Measurements from ENCODE around the gene KCNK16.

KCNK16 gene

GRCh38 chr6:39322306-39322850 is at the start of gene KCNK16:
TSS of gene KCNK16 (minus strand) at chr6:39322702. CDS start at chr6:39322540, 162 bp downstream.
- no peak for DNase-seq

DNA sequence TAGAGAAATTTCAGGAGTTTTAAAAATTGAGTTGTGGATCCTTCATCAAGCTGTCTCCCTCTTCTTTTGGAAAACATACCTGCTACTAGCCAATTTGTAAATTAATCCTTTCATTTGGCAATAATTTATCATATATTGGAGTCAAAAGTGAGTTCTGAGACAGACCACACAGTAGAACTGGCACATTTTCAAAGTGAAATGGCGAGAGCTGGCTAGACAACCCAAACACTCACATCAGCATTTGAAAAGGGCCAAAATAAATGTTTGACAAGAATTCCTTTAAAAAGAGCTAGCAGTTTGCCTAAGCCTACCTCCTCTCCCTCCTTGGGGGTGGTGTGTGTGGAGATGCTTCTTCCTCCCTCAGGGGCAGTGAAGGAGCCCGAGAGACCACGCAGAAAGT is 47.9 kb upstream of the KCNK16 start:
- no peak for DNase-seq

DNA sequence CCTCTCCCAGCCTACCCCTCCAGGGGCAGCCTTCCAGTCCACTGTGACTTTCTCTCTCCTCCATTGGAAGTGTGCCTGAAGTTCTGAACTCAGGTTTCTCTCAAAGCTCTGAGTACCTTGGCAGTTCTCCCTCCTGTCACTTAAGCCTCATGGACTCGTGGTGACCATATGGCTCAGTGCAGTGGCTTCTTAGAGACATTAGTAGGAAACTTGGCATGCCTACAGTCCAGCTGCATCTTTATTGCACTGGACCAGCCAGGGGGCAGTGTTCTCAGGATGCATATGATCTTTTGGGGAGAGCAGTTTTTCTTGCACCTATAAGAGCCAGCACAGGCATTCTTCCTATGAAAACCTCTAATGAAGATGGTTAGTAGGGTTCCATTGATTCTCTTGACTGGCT is 47.5 kb upstream of the KCNK16 start:
- DNase-seq = no peak

DNA sequence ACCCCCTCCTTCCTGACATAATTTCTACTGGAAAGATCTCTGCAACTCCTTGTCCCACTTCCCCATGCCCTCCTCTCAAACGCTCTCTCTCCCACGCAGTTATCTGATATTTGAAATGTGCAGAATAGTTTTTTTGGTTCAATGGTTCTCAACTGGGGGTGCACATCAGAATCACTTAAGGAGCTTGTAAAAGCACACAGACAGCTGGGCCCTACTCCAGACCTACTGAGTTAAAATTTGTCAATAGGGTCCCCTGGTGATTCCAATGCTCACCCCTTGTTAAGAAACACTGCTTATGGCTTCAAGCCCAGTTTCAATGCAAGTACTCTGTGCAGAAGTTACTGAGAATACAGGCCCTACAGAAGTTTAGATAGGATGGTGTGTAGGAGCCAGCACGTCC is 45.2 kb upstream of the KCNK16 start:
- no peak for DNase-seq

- DNase-seq = no peak
Measured at GRCh38 chr6:39366931-39367618, 44.6 kb upstream of the KCNK16 start.

DNA sequence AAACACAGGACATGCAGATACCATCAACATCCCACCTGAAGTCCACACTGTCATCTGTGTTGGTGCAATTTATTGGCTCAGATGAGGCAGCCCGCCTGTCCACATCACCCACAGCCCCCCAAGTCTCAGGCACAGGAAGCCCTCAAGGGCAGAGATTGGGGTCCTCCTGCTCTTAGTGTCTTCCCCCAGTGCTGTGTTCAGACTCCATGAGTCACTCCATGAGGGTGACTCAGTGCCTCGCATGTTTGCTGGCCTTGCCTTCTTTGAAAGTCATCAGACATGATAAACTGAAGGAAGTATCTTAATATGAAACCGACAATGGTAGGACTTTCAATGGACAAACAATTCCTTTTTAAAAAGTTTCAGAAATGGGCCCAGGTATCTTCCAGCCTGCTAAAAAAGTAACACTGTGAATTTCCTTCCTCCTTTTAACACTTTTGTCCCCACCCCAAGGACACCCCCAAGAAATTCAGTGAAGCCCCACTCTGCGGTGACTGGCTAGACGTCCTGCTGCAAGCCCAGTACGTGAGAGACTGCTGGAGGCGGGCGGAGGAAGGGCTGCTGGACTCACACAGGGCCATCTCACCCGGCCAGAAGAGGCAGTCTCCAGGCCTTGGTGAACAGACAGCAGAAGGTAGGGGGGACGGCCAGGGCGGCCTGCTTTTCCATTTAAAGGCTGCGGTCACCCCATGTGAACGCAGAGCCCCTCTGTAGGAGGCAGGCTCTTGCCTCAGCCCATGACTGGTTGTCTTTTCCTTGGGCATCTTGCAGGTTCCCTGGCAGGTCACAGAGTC is 43.0 kb upstream of the KCNK16 start:
- DNase-seq = no peak

- DNase-seq = no peak
Measured at GRCh38 chr6:39363280-39363679, 40.8 kb upstream of the KCNK16 start.

- no peak for DNase-seq
Measured at GRCh38 chr6:39362487-39362865, 40.0 kb upstream of the KCNK16 start.

DNA sequence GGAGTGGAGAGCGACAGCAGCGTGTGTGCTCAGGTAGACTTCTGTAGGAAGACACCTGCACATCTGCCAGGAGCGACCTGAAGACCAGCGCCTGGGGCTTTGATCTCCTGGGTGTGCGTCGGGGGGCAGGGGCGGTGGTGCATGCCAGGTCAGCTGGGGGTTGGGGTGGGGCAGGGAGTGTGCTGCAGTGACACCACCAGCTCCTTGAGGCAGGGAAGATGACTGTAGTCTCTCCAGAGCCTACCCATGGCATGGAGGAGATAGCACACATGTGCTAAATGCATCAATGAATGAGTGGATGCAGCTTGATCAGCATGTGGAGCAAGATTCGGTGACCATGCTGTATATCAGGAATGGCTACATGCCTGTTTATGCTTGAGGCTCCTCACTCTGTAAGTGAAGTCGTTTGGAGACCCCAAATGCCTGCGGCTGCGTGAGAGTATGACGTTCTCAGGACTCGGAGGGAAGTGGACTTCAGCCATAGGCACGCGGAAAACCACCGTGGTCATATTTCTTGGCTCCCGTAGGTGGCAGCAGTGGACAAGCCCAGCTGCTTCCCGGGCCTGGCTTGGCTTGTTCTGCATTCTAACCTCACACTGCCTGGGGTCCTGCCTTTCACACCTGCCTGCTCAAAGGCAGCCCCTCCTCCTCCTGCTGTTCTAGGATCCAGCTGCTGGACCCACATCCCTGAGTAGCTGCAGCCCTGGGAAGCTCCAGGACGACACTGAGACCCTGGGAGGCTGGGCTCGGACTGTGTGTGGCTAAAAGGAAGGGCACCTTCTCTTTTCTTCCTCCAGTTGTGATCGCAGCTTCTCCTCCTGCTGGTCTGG is 39.4 kb upstream of the KCNK16 start:
- DNase-seq = peak; percentile 7 to 45

DNA sequence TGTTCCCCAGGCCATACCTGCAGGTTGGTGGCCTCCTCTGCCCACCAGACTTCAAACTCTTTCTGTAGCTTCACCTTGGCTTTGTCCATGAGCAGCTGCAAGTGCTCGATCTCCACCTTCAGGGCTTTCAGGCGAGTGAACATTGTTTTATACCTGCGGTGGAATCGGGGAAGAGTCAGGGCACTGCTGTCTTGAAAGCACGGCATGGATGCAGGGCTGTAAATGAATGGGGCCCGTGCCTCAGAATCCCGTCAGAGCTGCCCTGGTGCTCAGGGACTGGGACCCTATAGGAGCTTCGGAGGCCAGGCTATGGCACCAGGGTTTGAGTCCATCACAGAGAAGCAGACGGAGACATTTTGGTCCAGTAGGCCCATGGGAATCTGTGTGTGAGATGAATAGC is 37.9 kb upstream of the KCNK16 start:
- no peak for DNase-seq

DNA sequence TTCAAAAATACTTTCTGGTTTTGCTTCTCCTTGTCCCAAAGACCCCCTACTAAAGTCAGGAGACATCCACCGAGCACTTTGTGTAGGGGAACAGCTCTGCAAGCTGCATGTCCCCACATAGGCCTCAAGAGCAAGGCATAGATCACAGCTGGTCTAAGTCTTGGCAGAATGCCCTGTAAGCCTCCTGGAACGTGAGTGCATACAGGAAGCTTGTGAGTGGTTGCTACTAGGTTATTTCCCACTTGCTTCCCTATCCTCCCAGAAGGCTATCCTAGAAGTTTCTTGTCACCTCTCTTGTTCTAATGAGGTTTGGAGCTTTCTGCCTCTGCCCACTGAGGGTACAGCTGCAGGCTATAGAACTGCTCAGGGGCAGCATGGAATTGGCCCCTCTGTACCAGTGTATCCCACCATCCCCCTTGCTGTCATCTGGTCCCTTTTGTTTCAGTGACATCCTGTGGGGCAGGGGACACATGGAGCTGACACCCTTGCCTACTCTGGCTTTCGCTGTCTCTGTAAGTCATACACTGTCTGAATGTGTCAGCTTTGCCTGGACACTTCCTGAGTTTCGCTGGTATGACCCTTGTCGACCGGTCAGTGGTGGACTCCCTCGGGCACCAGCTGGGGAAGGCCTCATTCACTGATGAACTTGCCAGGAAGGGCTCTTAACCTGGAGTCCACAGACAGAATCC is 35.6 kb upstream of the KCNK16 start:
- DNase-seq = no peak

- no peak for DNase-seq
Measured at GRCh38 chr6:39353698-39354315, 31.3 kb upstream of the KCNK16 start.

GRCh38 chr6:39350723-39351505 is 28.4 kb upstream of the KCNK16 start:
- no peak for DNase-seq

- DNase-seq = no peak
Measured at GRCh38 chr6:39348740-39349139, 26.2 kb upstream of the KCNK16 start.

GRCh38 chr6:39347906-39348585 is 25.5 kb upstream of the KCNK16 start:
- peak; percentile 27 to 62 for DNase-seq

DNA sequence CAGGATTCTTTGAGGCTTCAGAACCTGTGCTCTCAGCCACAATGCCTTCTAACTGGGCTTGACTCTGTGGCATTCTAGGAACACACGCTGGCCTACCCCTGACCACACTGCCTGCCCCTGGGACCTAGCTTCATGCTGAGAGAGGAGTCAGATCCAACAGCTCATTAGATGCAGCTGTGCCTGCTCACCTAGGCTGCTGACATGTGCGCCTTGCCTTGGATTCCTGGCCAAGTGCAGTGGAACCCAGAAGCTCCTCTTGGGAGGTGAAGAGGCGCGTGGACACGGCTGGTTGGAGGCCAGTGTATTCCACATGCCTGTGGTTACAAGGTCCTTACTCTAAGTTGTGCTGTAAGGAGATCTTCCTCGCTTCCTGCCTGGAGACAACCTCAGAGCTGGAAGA is 24.7 kb upstream of the KCNK16 start:
- no peak for DNase-seq

- no peak for DNase-seq
Measured at GRCh38 chr6:39344821-39345280, 22.3 kb upstream of the KCNK16 start.

DNA sequence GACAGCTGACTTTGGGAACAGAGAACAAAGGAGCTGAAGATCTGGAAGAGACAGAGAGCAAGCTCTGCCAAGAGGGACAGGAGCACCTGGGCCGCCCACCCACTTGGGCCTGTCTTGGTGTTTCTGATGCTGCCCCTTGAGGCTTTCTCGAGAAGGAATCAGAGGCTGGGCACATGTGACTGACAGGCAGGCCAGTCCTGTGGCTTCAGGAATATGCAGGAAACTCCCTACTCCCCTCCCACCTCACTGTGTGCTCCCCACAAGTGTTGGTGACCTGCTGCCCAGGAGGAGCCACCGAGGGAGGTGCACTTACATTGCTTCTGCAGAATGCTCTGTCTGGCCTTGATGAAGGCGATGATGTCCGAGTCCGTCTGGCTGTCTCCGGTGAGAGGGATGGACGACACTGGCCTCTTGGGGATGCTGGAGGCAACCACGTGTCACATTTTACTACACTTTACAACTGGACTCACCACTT is 20.9 kb upstream of the KCNK16 start:
- DNase-seq = no peak

GRCh38 chr6:39342692-39343395 is 20.3 kb upstream of the KCNK16 start:
- DNase-seq = no peak

DNA sequence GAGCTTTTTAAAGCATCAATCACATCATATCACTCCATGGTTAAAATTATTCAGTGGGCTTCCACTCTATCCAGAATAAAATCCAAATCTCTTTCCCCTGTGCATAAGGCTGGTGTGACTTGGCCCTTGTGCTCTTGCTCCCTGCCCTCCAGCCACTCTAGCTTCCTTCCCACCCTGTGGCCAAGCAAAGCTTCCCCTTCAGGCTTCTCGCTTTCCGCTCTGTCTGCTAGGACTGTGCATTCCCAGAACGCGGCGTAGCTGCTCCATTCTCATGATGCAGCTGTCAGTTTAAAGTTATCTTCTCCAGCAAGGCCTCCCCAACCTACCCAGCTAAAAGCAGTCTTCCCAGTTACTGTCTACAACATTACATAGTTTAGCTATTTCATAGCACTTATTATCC is 19.4 kb upstream of the KCNK16 start:
- no peak for DNase-seq
